SK-N-DZ (cell line): ENCODE measurements around the gene RSAD2.

Experiments
- DNase-seq: peaks from one replicate; pipeline ENCODE4 v3.0.0-alpha.2; 2015; ENCODE audit warnings: low spot score

The RSAD2 gene

DNA sequence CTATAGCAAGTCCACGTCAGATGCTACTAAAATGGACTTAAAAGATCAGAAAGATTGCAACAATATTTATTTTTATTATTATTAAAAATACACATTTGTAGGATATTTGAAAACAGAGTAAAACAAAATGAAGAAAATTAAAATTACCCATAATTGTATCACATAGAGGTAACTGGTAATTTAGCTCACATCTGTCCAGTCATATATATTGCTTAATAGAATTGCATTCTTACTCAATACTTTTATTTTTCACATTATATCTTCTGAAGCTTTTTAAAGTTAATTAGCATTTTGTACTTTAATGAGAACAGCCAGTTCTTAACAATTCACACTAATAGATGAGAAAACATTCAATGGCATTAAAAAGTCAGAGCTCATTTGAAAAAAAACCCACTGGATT lies 28.1 kb downstream of the RSAD2 start:
- no peak for DNase-seq

DNA sequence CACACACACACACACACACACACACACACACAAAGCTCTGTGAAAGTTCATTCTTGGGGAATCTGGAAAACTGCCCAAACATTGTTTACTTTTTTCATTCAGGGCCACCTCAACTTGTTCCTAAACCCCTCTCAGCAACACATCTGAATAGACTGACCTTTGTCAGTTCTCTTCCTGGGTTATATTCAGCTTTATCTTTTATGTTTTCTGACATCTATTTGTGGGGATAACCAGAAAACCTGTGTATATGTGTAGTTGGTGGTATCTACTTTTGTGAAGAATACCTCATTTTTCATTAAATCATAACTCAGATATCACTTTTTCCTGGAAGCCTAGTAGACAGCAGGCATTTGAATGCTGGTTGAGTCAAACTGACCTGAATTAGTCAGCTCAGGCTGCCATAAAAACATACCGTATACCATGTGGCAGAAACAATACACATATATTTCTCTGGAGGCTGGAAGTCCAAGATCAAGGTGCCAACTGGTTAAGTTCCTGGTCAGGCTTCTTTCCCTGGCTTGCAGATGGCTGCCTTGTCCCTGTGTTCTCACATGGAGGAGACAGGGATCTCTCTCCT lies 28.7 kb downstream of the RSAD2 start:
- no peak for DNase-seq

DNA sequence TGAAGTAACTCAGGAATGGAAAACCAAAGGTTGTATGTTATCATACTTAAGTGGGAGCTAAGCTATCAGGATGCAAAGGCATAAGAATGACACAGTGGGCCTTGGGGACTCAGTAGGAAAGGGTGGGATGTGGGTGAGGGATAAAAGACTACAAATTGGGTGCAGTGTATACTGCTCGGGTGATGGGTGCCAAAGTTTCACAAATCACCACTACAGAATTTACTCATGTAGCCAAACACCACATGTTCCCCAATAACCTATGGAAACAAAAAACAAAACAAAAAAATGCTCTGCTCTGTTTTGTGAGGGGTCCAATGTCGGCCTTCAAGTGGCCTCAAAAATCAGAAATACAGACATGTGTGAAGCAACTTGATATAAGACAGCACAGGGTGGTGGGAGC lies 30.7 kb downstream of the RSAD2 start:
- DNase-seq = no peak

GRCh38 chr2:6909431-6910385 lies 32.1 kb downstream of the RSAD2 start:
- DNase-seq = no peak

DNA sequence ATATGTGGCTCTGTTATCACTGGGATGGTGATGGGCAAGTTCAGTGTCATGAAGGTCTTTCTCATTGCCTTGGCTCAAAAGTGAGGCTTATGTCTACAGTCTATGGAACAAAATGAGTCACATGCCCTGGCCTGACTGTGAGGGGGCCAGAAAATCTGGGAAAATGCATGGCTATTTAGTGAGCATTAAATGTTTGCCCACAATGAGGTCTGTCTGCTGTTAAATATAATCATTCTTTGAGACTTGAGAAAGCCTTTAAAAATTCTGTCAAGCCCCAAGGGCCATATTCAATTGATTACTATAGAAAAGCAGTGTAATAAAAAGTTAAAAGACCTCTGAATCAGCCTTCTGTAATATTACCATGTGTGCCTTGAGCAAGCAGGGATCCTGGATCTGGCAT lies 34.1 kb downstream of the RSAD2 start:
- DNase-seq = no peak

- DNase-seq = no peak
Measured at GRCh38 chr2:6913415-6914157, 36.0 kb downstream of the RSAD2 start.

GRCh38 chr2:6914828-6915227 lies 37.3 kb downstream of the RSAD2 start:
- no peak for DNase-seq

DNA sequence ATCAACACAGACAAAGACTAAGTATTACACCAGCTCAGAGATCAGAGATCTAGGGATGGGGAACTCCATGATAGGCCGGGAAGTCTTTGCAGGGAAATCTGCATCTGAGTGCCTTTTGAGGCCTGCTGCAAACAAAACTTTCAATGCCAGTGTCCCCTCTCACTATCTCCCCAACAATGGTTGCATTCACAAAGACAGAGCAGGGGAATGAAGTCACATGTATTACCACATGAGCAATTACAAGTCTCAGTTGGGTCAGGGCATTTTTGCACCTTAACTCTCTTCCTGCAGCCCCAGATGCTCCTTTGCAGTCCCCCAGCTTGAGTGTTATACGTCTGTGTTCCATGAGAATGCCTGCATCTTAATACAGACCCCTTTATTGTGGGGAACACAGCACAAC lies 37.8 kb downstream of the RSAD2 start:
- DNase-seq = no peak

DNA sequence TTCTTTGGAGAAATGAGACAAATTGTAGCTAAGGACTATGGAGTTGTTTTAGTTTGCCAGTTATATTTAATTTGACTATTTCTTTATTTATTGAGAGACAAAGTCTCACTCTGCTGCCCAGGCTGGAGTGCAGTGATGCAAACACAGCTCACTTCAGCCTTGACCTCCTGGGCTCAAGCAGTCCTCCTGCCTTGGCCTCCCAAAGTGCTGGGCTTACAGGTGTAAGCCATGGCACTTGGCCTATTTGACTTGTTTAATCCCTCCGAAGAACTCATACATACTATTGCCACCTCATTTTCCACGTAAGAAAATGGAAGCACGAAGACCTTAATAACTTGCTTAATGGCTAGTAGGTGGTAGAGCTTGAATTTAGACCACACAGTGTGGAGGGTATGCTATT lies 38.6 kb downstream of the RSAD2 start:
- DNase-seq = no peak

GRCh38 chr2:6916736-6917070 lies 39.1 kb downstream of the RSAD2 start:
- DNase-seq = no peak

- peak; percentile 57 for DNase-seq
Measured at GRCh38 chr2:6917071-6917760, 39.6 kb downstream of the RSAD2 start, which contains the start of gene RNF144A. Gene RNF144A (plus strand): TSS chr2:6917412. CDS start chr2:6996927, 79,515 bp downstream.

DNA sequence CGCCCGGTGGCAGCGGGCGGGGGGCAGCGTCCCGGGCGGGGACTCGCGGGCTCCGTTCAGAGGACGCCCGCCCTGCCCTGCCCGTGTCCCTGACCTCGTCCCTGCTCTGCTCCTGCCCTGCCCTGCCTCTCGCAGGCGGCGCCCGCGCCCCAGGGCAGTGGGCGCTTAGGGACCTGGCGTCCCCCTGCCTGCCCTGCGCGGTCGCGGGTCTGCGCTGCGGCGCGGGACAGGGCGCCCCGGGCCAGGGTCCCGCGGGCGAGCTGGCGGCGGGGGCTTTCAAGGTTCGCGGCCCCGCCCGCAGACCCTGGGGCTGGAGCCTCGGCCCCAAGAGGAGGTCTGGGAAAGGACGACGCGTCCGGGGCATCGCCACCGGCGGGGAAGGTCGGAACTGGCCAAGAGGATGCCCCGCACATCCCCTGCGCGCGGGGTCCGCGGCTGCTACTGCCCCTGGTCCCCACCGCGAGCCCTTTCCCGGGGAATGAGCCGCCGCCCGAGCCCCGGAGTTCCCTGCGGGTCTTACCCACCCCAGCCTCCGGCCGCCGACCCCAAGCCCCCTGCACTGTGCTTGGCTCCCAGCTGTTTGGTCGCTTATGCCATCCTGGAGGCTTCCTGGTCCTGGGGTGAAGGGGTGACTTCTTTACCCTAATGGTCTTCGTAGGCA lies 40.3 kb downstream of the RSAD2 start:
- DNase-seq = no peak

DNA sequence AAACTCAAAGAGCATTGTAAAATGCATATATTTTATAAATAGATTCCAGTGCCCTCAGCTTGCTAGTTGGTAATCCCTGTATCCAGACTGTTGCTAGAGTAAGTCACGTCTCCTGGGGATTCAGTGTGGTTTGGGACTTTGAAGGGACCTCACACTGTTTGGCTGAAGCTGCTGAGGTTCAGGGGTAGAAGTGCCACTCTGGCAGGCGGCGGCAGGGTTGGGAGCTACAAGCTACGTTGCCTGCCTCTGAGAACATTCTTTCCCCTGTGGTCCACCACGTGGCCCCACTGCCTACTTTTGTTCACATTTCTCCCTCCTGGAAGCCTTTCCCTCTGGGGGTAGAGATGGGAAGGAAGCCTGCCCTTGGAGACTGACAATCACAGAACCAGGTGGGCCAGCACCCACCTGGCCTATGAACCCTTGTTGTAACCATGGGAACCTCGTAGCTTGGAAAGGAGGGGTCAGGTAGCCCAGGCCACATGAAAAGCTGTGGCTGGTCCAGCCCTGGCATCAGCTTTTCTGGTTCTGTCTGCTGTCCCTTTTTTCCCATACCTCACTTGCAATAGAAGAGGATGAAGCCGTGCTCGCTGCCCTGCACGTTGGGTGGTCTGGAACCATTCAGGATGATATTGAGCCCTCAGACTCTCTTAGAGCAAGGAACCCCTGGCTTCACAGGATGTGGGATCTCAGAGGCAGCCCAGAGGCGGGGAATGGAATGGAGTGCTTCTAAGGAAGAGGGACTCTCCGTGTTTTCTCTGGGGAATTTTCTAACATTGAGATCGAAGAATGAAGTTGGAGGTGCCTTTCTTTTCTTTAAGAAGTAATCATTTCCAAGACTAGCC lies 42.5 kb downstream of the RSAD2 start:
- DNase-seq = no peak

DNA sequence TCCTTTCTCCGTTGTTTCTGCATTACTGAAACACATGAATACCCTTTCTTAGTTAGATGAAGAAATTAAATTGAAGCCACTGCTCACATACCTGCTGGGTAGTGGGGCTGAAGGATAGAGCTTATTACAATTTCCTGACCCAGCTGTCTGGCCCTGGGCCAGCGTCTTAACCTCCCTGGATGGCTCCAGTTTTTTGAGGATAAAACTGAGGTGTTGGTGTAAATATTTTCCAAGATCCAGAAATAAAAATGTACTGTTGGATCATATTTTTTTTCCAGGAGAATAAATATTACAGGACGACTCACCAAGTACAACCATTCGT lies 43.1 kb downstream of the RSAD2 start:
- DNase-seq = no peak

- DNase-seq = no peak
Measured at GRCh38 chr2:6921321-6921922, 43.8 kb downstream of the RSAD2 start.

DNA sequence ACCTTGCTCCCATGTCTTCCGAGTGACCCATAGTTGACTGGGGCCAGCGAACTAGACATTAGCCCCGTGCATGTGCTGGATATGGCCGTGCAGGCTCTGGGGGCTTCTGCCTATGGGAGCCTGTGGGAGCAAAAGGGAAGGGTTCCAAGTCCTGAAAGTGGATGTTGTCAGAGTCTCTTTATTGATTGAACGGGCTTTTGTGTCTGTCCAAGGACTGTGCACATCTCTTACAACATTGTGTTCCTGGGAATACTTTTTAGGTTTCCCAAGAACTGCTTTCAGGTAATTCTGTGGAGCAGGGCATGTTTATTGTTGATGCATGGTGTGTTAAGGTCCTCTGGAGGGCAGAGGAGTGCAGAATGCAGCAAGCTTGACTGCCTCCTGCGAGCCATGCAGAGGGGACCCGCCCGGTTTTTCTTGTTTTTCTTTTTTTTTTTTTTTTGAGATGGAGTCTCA lies 44.7 kb downstream of the RSAD2 start:
- DNase-seq = no peak

DNA sequence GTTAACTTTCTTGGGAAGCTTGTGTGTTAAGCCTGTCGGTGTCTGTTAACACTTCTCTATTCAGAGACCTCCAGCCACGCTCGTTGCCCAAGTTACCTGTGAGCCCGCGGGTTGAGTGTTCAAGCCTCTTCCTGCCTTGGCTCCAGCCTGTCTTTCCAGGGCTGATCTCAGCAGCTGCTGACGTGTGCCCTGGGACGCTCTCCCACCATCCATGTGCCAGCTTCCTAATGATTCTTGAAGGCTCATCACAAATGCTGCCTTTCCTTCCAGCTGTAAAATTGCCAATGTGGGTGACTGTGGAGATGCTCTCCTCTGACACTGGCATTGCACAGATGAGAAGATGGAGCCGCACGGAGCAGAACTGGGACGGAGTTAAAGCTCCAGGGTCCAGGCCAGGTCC lies 45.7 kb downstream of the RSAD2 start:
- DNase-seq = no peak

GRCh38 chr2:6924101-6924923 lies 46.7 kb downstream of the RSAD2 start:
- no peak for DNase-seq

GRCh38 chr2:6924924-6925409 lies 47.4 kb downstream of the RSAD2 start:
- DNase-seq = no peak
